ENCODE data around the gene OLFM2.

GRCh38 chr19:9871626-9872338, 64.5 kb downstream of the OLFM2 start:
- TF ChIP-seq CTCF (IDR thresholded peaks at IDR 0.05 in 2 of 3, conservative IDR thresholded peaks at IDR 0.05 in 1 of 3; ENCODE audit: borderline replicate concordance in 1 of 3, insufficient read depth in 1 of 3, low read depth in 2 of 3, low read length in 2 of 3) (no peak), EGR1 (IDR thresholded peaks at IDR 0.05; ENCODE audit: low read depth) (no peak), ATF3 (IDR thresholded peaks at IDR 0.05) (no peak), REST (IDR thresholded peaks at IDR 0.05; ENCODE audit: low read depth) (no peak), SP1 (IDR thresholded peaks at IDR 0.05; ENCODE audit: low read depth) (no peak), YY1 (IDR thresholded peaks at IDR 0.05; ENCODE audit: extremely low read depth, insufficient replicate concordance, low read depth, low read length) (no peak), POLR2AphosphoS5 (IDR thresholded peaks at IDR 0.05; ENCODE audit: low read depth, low read length) (no peak), POLR2A (IDR thresholded peaks at IDR 0.05; ENCODE audit: borderline replicate concordance, extremely low read depth, insufficient read depth, insufficient read length) (no peak), JUND (IDR thresholded peaks at IDR 0.05) (no peak), RAD21 (IDR thresholded peaks at IDR 0.05; ENCODE audit: low read depth) (no peak)
